HG03457 (cell line): ENCODE measurements around the gene PLSCR1.
A peak's percentile ranks its signal among the peaks of the same experiment; 100 is the strongest.
"Not testable (repeated sequence)": the region's sequence is repeated elsewhere in the genome, so short reads cannot be mapped to it uniquely, and the experiment has no call there.

Experiments
- ATAC-seq: cut with Tn5 transposase; IDR thresholded peaks from one replicate; pipeline ENCODE4 v1.9.1; 2021; ENCODE audit warnings: moderate number of reproducible peaks; ENCODE audit not compliant: unreplicated experiment

The PLSCR1 gene

DNA sequence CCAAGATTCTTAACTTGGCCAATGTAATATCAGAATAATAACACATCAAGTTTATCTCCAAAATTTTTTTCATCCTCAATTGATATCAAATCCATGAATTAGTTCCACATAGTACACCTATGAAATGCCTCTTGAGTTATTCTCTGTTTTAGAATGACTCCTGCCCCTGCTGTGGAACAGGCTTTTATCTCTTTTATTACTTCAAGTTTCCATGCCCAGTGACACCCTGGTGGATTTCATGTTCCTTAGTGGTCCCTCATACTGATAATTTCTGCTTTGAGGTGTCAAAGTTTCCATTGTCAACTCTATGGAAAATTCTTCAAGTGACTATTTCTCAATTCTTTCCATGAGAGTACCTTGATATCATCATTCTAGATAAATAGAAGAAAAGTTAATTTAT, 24.6 kb downstream of the PLSCR1 start:
- no peak for ATAC-seq

GRCh38 chr3:146517684-146518435, 26.5 kb downstream of the PLSCR1 start:
- ATAC-seq = no peak

DNA sequence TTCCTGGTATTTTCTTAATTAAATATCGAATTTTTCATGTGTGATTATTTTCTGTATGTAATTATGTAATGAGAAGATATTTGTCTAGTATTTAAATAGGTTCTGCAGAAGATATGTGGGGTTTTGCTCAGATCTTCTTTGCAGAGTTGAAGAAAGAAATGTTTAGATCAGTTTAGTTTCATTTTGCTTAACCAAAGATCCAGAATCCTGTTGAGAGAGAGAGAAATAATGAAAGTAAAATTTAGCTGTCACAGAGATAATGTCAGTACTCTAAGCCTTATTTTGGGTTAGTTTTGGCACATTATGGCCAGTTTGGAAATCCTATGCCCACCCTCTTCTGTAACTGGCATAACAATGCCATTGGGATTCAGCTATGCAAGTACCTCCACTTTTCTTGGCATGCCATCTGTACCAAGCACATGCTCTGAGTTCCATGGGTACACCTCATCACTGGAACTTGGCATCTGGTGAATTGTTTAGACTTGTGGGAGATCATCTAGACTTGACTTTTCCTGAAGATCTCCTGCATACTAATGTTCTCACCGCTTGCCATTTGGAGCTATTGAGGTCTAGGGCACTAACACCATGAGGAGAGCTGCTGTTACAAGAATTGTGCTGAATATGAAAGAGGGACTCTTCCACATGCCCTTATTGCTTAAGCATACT, 30.9 kb downstream of the PLSCR1 start:
- no peak for ATAC-seq

DNA sequence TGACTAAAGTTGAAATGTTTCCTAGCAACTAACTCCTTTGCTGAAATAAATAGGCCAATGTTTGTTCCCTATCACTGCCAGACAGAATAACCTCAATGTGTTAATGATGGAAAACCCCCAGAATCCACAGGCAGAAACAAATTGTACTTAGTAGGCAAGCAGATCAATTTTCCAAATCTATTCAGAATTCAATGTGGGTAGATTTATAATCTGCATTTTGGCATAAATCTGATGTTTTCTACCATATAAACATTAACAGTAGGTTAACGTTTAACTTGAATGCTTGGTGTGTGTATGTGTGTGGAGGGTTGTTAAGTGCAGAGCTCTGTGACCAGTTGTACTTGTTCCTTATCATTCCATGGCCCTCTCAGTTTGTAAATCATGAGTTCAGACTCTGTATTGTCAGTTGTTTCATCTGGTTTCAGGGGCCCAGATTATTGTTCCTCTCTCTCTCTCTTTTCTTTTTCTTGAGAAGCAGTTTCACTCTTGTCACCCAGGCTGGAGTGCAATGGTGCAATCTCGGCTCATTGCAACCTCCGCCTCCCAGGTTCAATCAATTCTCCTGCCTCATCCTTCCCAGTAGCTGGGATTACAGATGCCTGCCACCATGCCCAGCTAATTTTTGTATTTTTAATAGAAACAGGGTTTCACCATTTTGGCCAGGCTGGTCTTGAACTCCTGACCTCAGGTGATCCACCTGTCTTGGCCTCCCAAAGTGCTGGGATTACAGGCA, 32.8 kb downstream of the PLSCR1 start:
- ATAC-seq = no peak

DNA sequence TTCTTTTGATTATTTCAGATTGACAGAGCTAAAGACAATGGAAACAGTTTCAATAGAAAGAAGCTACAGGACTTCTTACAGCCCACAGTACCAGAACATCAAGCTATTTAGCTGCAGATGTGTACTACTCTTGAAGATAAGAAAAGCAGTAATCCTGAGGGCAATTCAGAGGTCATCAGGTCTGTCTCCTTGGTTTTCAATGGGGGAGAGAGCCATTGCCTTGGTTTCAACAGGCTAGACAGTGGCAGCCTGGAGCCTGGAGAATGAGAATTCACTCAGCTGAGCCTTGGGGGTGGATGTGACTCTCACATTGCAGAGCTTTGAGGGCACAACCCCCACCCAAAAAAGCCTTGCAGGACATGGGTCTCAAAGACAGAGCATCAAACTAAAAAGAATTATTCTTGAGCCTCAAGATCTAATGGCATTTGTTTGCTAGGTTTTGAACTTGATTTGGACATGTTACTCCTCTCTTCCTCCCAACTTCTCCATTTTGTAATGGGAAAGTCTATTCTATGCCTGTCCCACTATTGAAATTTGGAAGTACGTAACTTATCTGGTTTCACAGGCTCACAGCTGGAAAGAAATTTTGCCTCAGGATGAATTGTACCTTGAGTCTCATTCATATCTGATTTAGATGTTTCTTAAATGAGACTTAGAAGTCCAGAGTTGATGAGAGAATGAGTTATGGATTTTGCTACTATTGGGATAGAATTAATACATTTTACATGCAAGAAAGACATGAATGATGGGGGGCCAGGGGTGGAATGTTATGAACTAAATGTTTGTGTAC, 36.9 kb downstream of the PLSCR1 start:
- ATAC-seq = no peak

DNA sequence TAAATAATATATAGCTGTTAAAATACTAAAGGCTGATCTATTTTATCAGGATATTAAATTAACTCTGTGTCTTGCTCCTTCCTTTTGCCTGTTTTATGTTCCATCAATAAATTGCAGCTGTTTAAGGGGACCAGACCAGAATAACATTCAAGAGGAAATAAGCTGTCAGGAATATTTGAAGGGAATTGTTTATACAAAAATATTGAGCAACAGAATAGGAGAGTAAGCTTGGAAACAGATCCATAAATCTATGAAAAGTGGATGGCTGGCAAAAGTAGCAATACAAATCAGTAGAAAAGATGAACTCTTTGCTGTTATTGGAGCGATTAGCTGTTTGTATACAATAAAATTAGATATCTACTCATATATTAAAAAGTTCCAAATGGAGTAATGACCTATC, 38.9 kb downstream of the PLSCR1 start:
- no peak for ATAC-seq

- ATAC-seq = no peak
Observed at GRCh38 chr3:146504498-146505197, 39.8 kb downstream of the PLSCR1 start.

DNA sequence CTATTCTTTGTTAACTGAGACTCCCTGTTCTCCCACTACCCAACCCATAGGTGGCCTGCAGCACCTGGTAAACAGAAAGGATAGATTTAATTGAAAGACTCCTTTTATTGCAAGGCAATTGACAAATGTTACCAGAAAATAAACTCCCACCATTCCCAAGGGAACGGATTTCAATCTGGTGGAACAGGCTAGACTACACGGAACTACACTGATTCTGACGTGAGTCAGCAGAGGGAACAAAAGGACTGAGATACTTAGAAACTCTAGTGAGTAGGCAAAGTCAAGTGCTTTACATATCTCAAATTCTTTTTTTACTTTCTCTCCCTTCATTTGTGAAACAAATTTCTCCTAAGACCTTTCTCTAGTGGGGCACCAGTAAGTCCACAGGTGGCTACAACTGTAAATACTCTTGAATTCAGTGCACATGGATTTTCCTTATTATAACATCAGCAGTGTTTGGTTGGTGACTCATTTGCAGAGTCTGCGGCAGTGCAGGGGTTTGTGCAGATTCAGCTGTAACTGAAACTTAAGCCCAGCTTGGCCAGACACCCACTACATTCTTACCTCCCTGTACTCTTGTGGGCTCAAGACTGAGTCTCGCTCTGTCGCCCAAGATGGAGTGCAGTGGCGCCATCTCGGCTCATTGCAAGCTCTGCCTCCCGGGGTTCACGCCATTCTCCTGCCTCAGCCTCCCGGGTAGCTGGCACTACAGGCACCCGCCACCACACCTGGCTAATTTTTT, 40.8 kb downstream of the PLSCR1 start:
- peak; percentile 97 for ATAC-seq

DNA sequence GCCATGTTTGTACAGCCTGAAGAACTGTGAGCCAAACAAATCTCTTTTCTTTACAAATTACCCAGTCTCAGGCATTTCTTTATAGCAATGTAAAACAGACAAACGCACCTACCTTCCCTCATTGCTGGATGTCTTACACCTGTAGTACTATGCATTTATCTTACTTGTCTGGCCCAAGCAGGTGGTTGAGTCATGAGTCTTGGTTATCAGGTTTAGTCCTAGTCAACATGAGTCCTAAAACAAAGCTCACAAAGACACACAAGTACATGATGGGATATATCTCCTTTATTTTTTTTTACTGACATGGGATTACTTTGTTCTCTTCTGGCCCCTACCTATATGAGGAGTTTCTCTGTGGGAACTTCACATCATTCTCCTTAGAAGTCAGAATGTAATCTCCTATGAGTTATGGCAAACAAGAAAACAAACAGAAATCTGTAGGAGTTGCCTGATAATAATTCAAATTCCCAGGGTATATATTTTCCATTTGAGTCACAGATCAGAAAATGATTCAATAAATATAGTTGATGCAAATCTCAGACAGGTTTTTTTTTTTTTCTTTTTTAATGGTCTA, 41.4 kb downstream of the PLSCR1 start:
- ATAC-seq = no peak

- ATAC-seq = peak; percentile 28
Observed at GRCh38 chr3:146501752-146502151, 42.7 kb downstream of the PLSCR1 start.

- no peak for ATAC-seq
Observed at GRCh38 chr3:146499701-146500100, 44.7 kb downstream of the PLSCR1 start.

DNA sequence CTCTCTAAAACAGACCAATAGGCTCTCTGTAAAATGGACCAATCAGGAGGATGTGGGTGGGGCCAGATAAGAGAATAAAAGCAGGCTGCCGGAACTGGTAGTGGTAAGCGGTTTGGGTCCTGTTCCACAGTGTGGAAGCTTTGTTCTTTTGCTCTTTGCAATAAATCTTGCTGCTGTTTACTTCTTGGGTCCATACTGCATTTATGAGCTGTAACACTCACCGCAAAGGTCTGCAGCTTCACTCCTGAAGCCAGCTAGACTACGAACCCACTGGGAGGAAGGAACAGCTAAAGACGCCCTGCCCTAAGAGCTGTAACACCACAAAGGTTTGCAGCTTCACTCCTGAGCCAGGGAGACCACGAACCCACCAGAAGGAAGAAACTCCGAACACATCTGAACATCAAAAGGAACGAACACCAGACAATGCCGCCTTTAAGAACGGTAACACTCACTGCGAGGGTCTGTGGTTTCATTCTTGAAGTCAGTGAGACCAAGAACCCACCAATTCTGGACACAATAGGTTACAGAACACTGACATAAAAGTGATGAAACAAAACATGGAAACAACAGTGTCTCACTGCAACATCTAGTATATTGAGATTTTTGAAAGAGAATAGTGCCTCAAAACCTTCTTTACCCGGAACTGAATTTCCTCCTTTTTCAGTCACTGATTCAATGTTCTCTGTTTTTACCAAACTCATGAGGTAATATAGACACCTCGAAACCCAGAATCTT, 46.2 kb downstream of the PLSCR1 start:
- ATAC-seq = no peak

- not testable (repeated sequence) for ATAC-seq
Observed at GRCh38 chr3:146497145-146497843, 47.1 kb downstream of the PLSCR1 start.

DNA sequence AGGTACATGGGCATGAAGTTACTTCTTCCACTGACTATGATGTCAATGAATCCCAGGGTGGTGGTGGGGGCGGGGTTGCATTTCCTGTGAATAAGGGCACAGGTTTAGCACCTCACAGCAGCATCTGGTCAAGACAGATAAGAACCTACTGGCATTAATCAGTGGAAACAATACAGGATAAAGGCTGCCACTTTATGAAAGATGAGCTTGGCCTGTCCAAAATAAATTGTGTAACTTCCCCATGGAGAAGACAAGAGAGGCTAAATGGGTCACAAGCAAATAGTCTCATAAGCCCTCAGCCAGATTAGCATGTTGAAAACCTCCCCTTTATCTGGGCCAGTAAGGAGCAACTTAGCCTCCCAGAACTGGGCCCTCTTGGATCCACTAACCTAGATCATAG, 47.7 kb downstream of the PLSCR1 start:
- ATAC-seq = no peak

DNA sequence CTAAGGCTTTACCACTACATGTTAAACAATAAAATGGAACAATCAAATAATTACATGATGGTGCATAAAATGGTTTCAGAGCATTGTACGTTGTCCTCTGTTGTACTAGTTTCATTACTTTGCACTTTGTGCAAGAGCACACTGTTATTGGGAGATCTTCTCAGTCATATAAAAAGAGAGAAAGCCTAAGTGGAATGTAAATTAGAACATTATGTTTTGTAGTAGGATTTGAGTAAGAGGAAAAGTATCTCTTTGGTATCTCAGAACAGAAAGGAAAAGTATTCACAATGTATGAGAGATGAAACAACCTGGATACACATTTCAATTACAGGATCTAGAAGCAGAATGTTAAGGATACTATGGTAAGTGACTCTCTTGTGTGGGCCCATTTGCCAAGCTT, 48.2 kb downstream of the PLSCR1 start:
- ATAC-seq = no peak

GRCh38 chr3:146493761-146494160, 50.6 kb downstream of the PLSCR1 start:
- ATAC-seq = no peak

GRCh38 chr3:146493221-146493620, 51.2 kb downstream of the PLSCR1 start:
- ATAC-seq = no peak

- ATAC-seq = no peak
Observed at GRCh38 chr3:146491303-146491702, 53.1 kb downstream of the PLSCR1 start.
